ENCODE measurements around the gene MEOX1.

- TF ChIP-seq EZH2 (IDR thresholded peaks at IDR 0.05; ENCODE audit: insufficient read depth, poor library complexity, severe bottlenecking) (no peak), EZH2phosphoT487 (IDR thresholded peaks at IDR 0.05; ENCODE audit: insufficient read depth, low read depth) (no peak)
Measured at GRCh38 chr17:43658900-43659299, 2.8 kb downstream of the MEOX1 start.
